GM12878 (cell line): Measurements from ENCODE around the gene BIRC3. TPM values are rescaled to one million over a fixed set of nuclear protein-coding genes. Genes with fewer than 3 reads are reported as not detected.

Experiments used
- ATAC-seq: fragments of 200-7000 bp; cut with Tn5 transposase; 3 replicates; pipeline ENCODE4 v1.9.1; 2020; ENCODE audit warnings: mild to moderate bottlenecking, moderate library complexity
- BruUV-seq: library from RNA; stranded (reverse); fragments of 400-500 nt; replicated peaks from 2 replicates; lab custom pipeline; 2021; lab: Mats Ljungman, UMichigan
- CTCF ChIA-PET: fragments of 300-600 bp; sonication (Branson Sonifier 250); formaldehyde crosslinking; extraction: SDS; loops from one replicate; lab custom pipeline; 2021; ENCODE audit warnings: inconsistent platforms; lab: Yijun Ruan, JAX
- POLR2A ChIA-PET: fragments of 350-600 bp; formaldehyde crosslinking; extraction: SDS; loops from one replicate; lab custom pipeline; 2021; ENCODE audit warnings: inconsistent platforms; lab: Charles Lee
- RAD21 ChIA-PET: fragments of 300-600 bp; sonication (Branson Sonifier 250); formaldehyde crosslinking; loops from one replicate; lab custom pipeline; 2023; ENCODE audit warnings: antibody characterized with exemption; ENCODE audit not compliant: unreplicated experiment; lab: Charles Lee
- SMC1A ChIA-PET: fragments of 300-600 bp; sonication (Branson Sonifier 250); formaldehyde crosslinking; loops from one replicate; lab custom pipeline; 2023; ENCODE audit not compliant: unreplicated experiment, uncharacterized antibody; lab: Charles Lee
- DNase-seq: peaks from one replicate; pipeline ENCODE4 v3.0.0-alpha.2; 2011; ENCODE audit warnings: low read depth, low spot score
- FAIRE-seq: peaks from 3 replicates; lab custom pipeline; 2011; peaks lifted over from hg19 to GRCh38; lab: Jason Lieb, UNC
- H2AFZ ChIP-seq: 2 replicates; pipeline ENCODE4 v1.6.0; 2011; ENCODE audit warnings: low read depth, low read length, control low read depth; ENCODE audit not compliant: control insufficient read depth
- H3K27ac ChIP-seq: 2 replicates; pipeline ENCODE4 v1.5.1; 2011; ENCODE audit warnings: control low read depth; ENCODE audit not compliant: control insufficient read depth, insufficient read depth
- H3K27me3 ChIP-seq, 2 experiments: replicated peaks in 1 of 2; 2 replicates each; pipeline versions ENCODE4 v1.6.0 to v1.6.1; 2011; ENCODE audit warnings: low read length in 1 of 2; ENCODE audit not compliant: control insufficient read depth in 2 of 2, insufficient read depth in 2 of 2
- H3K36me3 ChIP-seq, 2 experiments: 2 replicates each; pipeline ENCODE4 v1.5.1; 2011; ENCODE audit warnings: low read length in 1 of 2; ENCODE audit not compliant: control insufficient read depth in 2 of 2, insufficient read depth in 2 of 2
- H3K4me1 ChIP-seq: 2 replicates; pipeline ENCODE4 v1.6.1; 2011; ENCODE audit warnings: mild to moderate bottlenecking, low read length, moderate library complexity, mixed read lengths; ENCODE audit not compliant: control insufficient read depth, insufficient read depth
- H3K4me2 ChIP-seq: 2 replicates; pipeline ENCODE4 v1.6.0; 2011; ENCODE audit warnings: control low read depth; ENCODE audit not compliant: control insufficient read depth, insufficient read depth
- H3K4me3 ChIP-seq: fragments of 200-600 bp; sonication (generic); 2 replicates; pipeline ENCODE4 v1.5.1; 2016
- H3K79me2 ChIP-seq: 2 replicates; pipeline ENCODE4 v1.6.0; 2011; ENCODE audit warnings: low read length; ENCODE audit not compliant: control insufficient read depth, insufficient read depth
- H3K9ac ChIP-seq: 2 replicates; pipeline ENCODE4 v1.8.0; 2011; ENCODE audit warnings: low read length, control low read depth, mixed read lengths; ENCODE audit not compliant: control insufficient read depth, insufficient read depth
- H3K9me3 ChIP-seq: replicated peaks from 3 replicates; pipeline ENCODE4 v1.5.1; 2011; ENCODE audit warnings: mild to moderate bottlenecking, low read length; ENCODE audit not compliant: control insufficient read depth, insufficient read depth
- H4K20me1 ChIP-seq: 2 replicates; pipeline ENCODE4 v1.6.0; 2011; ENCODE audit not compliant: control insufficient read depth, insufficient read depth
- CBFB ChIP-seq: IDR thresholded peaks from 2 replicates; pipeline ENCODE4 v1.6.1; 2016; ENCODE audit warnings: antibody characterized with exemption, low read depth
- CUX1 ChIP-seq: IDR thresholded peaks from 2 replicates; pipeline ENCODE4 v1.6.1; 2012; ENCODE audit warnings: improper control_type of control experiment, low read depth, low read length; ENCODE audit not compliant: insufficient replicate concordance
- DPF2 ChIP-seq: fragments of 450-650 bp; IDR thresholded peaks from 2 replicates; pipeline ENCODE4 v1.6.1; 2017; ENCODE audit warnings: mild to moderate bottlenecking
- ELK1 ChIP-seq: IDR thresholded peaks from 2 replicates; pipeline ENCODE4 v1.6.1; 2012; ENCODE audit warnings: low read depth, low read length, improper control_type of control experiment
- GABPA ChIP-seq: IDR thresholded peaks from 2 replicates; pipeline ENCODE4 v1.6.1; 2014; ENCODE audit warnings: antibody characterized with exemption, low read depth, mild to moderate bottlenecking, inconsistent platforms
- MAX ChIP-seq: IDR thresholded peaks from 2 replicates; pipeline ENCODE4 v1.6.1; 2012; ENCODE audit warnings: low read depth, low read length, improper control_type of control experiment
- PAX5 ChIP-seq: IDR thresholded peaks from 2 replicates; pipeline ENCODE4 v1.6.1; 2011; ENCODE audit warnings: low read depth, low read length, borderline replicate concordance
- TARDBP ChIP-seq: IDR thresholded peaks from 2 replicates; pipeline ENCODE4 v1.6.1; 2016; ENCODE audit warnings: borderline replicate concordance
- YBX1 ChIP-seq: fragments of 450-650 bp; IDR thresholded peaks from 2 replicates; pipeline ENCODE4 v1.6.1; 2016; ENCODE audit warnings: antibody characterized with exemption
- ZBTB33 ChIP-seq: fragments of 450-650 bp; IDR thresholded peaks from 2 replicates; pipeline ENCODE4 v1.6.1; 2017; ENCODE audit warnings: mild to moderate bottlenecking
- in situ Hi-C: fragments of 300-500 bp; cut with MboI; formaldehyde crosslinking; loops from 9 replicates; pipeline ENCODE4 v1.14.3; 2018; ENCODE audit warnings: mixed read lengths
- intact Hi-C: fragments of 100-400 bp; cut with micrococcal nuclease; formaldehyde crosslinking; loops from one replicate; pipeline ENCODE4 v1.14.2; 2022; ENCODE audit not compliant: unreplicated experiment
- polyA plus RNA-seq, 11 experiments: library from polyadenylated mRNA; depleted of rRNA in 4 of 11; unstranded in 6 of 11; stranded (reverse) in 5 of 11; fragments of >200 nt; fragmentation: Nextera tagmentation in 4 of 11; fragmentation: Illumina TruSeq in 1 of 11; extraction: Ambion mirVana in 4 of 11; extraction: Trizol in 1 of 11; gene quantifications; 1 replicate in 1 of 11; 2 replicates in 10 of 11; pipeline versions ENCODE4 v1.2.1 to v1.2.3, GENCODE V29; 2011 to 2016; ENCODE audit warnings: inconsistent platforms in 2 of 11, missing spikeins in 2 of 11, low read depth in 1 of 11
- total RNA-seq, 4 experiments: library from RNA; depleted of rRNA in 3 of 4; stranded (reverse); fragments of >200 nt in 3 of 4; fragmentation: Illumina TruSeq in 1 of 4; extraction: Trizol in 1 of 4; gene quantifications; 2 replicates each; pipeline versions ENCODE4 v1.2.1 to v1.2.3, GENCODE V29; 2013 to 2021

The BIRC3 gene
- total and polyA plus RNA-seq, 10 of the 15 experiments (the other 5 are each of a cell fraction or from before 2014, with no cell fraction given): 42.1 to 351 (median 83.7) TPM

DNA sequence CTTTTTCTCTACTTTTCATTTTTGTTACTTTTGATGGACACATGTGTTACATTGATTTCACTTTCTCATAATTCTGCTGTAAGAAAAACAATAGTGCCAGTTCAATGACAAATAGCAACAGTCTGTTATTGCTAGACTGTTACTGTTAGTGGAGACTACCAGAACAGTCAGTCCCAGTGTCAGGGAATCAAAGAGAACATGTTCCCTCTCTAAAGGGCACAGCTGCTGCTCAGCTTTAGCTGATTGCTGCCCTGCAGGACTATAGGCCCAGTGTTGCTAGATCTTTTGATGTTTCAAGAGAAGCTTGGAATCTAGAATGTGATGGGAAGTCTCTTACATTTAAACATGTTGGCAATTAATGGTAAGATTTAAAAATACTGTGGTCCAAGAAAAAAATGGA lies 3.4 kb downstream of the BIRC3 start:
- Histone ChIP-seq H3K9me3 (no peaks in the 10 kb centered on the region; the same call in 2 of the 3 replicates), H3K27me3 (no peaks in the 10 kb centered on the region), H3K79me2 (peaks cover 86% of the 10 kb centered on the region), H3K27ac (peak overlapping the region; percentile 97), H2AFZ (no peak overlapping the region), H3K36me3 (peaks cover 0 to 8% of the 10 kb centered on the region in 2 experiments; a peak in 3 of 4 replicates), H3K4me2 (peak overlapping the region; percentile 92), H4K20me1 (no peaks in the 10 kb centered on the region), H3K4me1 (0 out of 2 replicates have a peak, but pooled peaks cover 3% of the 10 kb centered on the region), H3K4me3 (peak overlapping the region; percentile 76), H3K9ac (peak overlapping the region; percentile 85)
- ATAC-seq (peak; percentile 4), DNase-seq (no peak), FAIRE-seq (no peak)
- in situ Hi-C loops: no loop called here
- TF ChIP-seq MAX (no peak), ELK1 (no peak), CBFB (no peak), GABPA (no peak), TARDBP (no peak), DPF2 (no peak), YBX1 (no peak), CUX1 (no peak), ZBTB33 (no peak), PAX5 (no peak)
- RAD21 ChIA-PET: interaction anchor here (0.7 to 5.0 kb wide), 9 partner anchors 8 to 345 kb away, joined by 3 to 61 read pairs (median 4); no protein-coding TSS in a partner anchor
- SMC1A ChIA-PET: interaction anchor here (1.0 to 13.5 kb wide), 12 partner anchors 12 to 344 kb away, joined by 3 to 255 read pairs (median 5); no protein-coding TSS in a partner anchor
- CTCF ChIA-PET: interaction anchor here (0.5 to 4.8 kb wide), 10 partner anchors 21 to 678 kb away, joined by 3 to 86 read pairs (median 4); no protein-coding TSS in a partner anchor
- intact Hi-C loops: no loop called here
- no TSS peak for BruUV-seq
- POLR2A ChIA-PET: interaction anchor here (0.6 to 2.8 kb wide), 5 partner anchors 8 to 291 kb away, joined by 3 to 10 read pairs (median 4); no protein-coding TSS in a partner anchor
